Right ventricle myocardium superior (tissue), 1 donor: Measurements from ENCODE around the gene PRDM16. TPM values are rescaled to one million over a fixed set of nuclear protein-coding genes. Genes with fewer than 3 reads are reported as not detected.

Experiments
- ATAC-seq: fragments of 200-7000 bp; cut with Tn5 transposase; one replicate; pipeline ENCODE4 v1.9.1; 2020; ENCODE audit warnings: mild to moderate bottlenecking; ENCODE audit not compliant: poor library complexity
- DNase-seq: peaks from one replicate; pipeline ENCODE4 v3.0.0-alpha.2; 2020
- intact Hi-C: fragments of 100-400 bp; cut with DNase I; formaldehyde crosslinking; loops from one replicate; pipeline ENCODE4 v1.11.2; 2022
- long read RNA-seq: library from polyadenylated mRNA; unstranded; transcript quantifications from one replicate; pipeline ENCODE4 v2.0.0, GENCODE V29; 2021
- total RNA-seq: library from RNA; stranded (reverse); fragmentation: NEBNext Ultra II Directional; extraction: Animal tissue kit (Norgen Biotek cat#: 25700); gene quantifications from one replicate; pipeline ENCODE4 v1.2.1, GENCODE V29; 2021
- donor health status: DM: no; HTN: yes; CAD: no; lungs with severe emphysema.

PRDM16 gene
- 14.2 TPM for total RNA-seq
- long read RNA-seq, partial matches to known transcripts = 4 of 19 reads
- long read RNA-seq, other reads (novel, unspliced or antisense) = 15 of 19 reads

- ATAC-seq (peak; percentile 17), DNase-seq (peak; percentile 65)
- intact Hi-C loops = loop anchor here (10.0 kb wide), 1 partner anchor 216 kb away; no protein-coding TSS in a partner anchor
Observed at GRCh38 chr1:3068564-3069431, at the start of gene PRDM16. PRDM16 (plus strand) TSS chr1:3069203; CDS start chr1:3069260, 57 bp downstream.

GRCh38 chr1:3019516-3020051 lies 49.4 kb upstream of the PRDM16 start:
- ATAC-seq (no peak), DNase-seq (peak; percentile 26)
- intact Hi-C loops = loop anchor here (10.0 kb wide), 1 partner anchor 255 kb away; no protein-coding TSS in a partner anchor

- DNase-seq (no peak), ATAC-seq (no peak)
- intact Hi-C loops = no loop called here
Observed at GRCh38 chr1:3020263-3020909, 48.6 kb upstream of the PRDM16 start.

DNA sequence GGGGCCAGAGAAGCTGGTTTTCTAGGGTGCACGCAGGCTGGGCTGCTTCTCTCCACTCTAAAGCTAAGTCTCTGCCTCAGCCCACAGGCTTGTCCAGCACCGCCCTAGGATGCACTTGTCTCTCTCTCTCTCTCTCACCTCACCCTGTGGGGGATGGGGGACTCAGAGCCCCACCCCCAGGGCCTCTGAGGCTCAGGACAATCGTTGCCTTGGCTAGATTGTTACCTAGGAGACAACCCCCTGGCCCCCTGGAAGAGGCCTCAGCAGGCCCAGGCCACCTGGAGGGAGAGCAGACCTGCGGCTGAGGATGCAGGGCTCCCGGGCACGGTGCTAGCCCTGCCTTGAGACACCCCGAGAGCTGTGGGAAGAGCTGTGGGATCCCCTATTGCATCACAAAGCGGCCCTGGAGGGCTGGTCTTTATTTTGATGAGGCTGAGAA lies 47.8 kb upstream of the PRDM16 start, which contains the start of gene ACTRT2:
TSS of gene ACTRT2 (plus strand) at position 235 of the 439 bp plus-strand sequence. CDS start 220 bp downstream, outside the sequence.
- ATAC-seq (no peak), DNase-seq (no peak)
- intact Hi-C loops = no loop called here

GRCh38 chr1:3021801-3022401 lies 47.1 kb upstream of the PRDM16 start:
- no peak for DNase-seq
- ATAC-seq = no peak
- intact Hi-C loops = no loop called here

GRCh38 chr1:3022511-3022973 lies 46.5 kb upstream of the PRDM16 start:
- intact Hi-C loops = no loop called here
- DNase-seq (no peak), ATAC-seq (no peak)

DNA sequence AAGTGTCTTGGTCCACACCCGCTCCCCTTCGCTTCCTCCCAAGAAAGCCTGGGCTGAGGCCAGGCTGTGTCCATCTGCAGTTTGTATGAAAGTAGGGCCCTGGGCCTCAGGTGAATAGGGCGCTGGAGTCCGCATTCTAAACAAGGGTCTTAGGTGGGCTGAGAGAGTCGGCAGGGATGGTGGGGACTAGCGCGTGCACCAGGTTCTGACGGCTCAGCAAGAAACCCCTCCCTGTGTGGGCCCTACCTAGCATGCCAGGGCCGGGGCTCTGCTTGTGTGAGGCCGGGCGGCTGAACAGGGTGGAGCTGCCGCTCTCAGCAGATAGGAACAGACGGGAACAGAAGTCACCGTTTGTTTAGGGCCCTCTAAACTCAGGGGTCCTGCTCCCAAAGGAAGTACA lies 46.0 kb upstream of the PRDM16 start:
- intact Hi-C loops = no loop called here
- ATAC-seq (no peak), DNase-seq (peak; percentile 26)

- ATAC-seq (no peak), DNase-seq (no peak)
- intact Hi-C loops = no loop called here
Observed at GRCh38 chr1:3024019-3024418, 45.0 kb upstream of the PRDM16 start.

- DNase-seq = no peak
Observed at GRCh38 chr1:3024588-3024987, 44.4 kb upstream of the PRDM16 start.

GRCh38 chr1:3026124-3026523 lies 42.9 kb upstream of the PRDM16 start:
- DNase-seq (no peak), ATAC-seq (no peak)
- intact Hi-C loops = no loop called here

More at GRCh38 chr1:3024588-3024987, 44.4 kb upstream of the PRDM16 start:
- intact Hi-C loops = no loop called here
- no peak for ATAC-seq

DNA sequence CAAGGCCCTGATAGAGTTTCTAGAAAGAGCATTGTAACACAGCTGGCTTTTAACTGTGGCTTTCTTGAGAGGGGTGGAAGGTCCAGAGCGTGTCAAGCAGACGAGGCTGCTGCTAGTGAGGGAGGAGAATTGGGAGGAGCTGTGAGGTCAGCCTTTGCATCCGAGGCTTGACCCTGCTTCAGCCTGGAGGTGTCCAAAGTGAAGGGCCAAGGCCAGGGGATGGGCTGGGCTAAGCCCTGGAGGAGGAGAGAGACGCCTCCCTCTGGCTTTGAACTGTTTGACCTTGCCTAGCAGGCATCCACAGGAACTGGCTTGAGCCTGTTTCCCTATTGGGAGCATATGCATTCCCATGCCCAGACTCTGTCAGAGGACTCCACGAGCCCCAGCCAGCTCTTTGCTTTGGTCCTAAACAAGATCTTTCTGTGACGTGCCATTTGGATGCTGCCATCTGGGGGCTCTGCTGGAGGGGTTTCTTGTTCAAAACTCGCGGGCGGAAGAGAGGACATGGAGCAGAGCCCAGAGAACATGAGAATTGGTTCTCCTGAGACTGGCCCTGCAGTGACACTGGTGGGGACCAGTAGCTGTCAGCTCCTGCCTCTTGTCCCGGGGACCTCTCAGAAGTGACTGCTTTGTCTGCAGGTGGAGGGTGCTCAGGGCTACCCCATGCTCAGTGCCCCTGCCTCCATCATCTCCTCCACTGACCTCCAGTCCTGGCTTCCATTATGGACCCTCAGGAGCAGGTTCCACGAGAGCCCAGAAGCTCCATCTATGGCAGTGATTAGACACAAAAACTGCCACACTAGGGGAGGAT lies 42.2 kb upstream of the PRDM16 start:
- ATAC-seq (no peak), DNase-seq (no peak)
- intact Hi-C loops = no loop called here

- intact Hi-C loops = no loop called here
- no peak for ATAC-seq
- peak; percentile 27 for DNase-seq
Observed at GRCh38 chr1:3027611-3028371, 41.2 kb upstream of the PRDM16 start.

DNA sequence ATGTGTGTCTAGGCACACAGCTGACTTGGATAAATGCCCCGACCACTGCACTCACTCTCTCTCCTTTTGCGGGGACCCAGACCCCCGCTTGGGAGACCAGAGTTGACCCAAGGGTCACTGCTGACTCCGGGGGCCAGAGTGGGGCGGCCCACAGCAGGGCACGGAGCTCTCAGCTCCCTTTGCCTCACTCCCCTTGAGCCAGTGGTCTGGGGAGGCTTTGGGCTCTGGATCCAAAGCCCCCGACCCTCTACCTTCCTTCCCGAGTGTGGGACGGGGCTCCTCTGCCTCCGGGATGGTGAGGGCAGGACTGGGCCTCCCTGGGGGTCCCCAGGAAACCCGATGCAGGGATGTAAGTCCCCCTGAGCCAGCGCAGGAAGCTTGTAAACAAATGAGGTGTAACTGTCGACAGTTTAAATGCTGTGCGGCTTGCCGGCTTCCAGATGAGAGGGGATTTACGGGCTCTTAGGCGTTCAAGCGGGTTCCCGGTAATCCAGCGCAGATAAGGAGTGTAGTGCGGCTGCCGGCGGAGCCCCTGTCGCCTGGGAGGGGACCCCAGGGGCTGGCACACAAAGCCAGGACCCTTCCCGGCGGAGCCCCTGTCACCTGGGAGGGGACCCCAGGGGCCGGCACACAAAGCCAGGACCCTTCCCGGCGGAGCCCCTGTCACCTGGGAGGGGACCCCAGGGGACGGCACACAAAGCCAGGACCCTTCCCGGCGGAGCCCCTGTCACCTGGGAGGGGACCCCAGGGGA lies 40.3 kb upstream of the PRDM16 start:
- DNase-seq = peak; percentile 25

DNA sequence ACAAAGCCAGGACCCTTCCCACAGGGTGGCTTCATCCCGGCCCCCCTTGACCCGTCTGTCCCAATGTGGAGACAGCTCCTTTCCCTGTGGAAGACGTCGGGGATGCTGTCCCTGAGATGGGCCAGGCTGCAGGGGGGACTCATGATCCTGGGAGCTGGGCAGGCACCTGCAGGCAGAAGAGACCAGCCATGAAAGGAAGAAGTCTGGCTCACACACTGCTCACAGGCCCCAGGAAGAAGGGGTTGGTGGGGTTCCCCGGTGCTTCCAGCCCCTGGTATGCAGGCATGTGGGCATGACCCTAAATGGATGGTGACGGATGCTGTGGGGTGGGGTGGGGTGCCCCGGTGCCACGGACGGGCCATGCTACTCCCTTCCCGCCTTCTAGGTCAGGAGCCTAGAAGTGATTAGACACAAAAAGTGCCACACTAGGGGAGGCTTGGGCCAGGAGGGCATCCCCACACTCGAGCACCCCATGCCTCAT lies 39.5 kb upstream of the PRDM16 start:
- no peak for ATAC-seq
- DNase-seq = peak; percentile 24

More for the DNA sequence above, 40.3 kb upstream of the PRDM16 start:
- intact Hi-C loops = no loop called here
- no peak for ATAC-seq

DNA sequence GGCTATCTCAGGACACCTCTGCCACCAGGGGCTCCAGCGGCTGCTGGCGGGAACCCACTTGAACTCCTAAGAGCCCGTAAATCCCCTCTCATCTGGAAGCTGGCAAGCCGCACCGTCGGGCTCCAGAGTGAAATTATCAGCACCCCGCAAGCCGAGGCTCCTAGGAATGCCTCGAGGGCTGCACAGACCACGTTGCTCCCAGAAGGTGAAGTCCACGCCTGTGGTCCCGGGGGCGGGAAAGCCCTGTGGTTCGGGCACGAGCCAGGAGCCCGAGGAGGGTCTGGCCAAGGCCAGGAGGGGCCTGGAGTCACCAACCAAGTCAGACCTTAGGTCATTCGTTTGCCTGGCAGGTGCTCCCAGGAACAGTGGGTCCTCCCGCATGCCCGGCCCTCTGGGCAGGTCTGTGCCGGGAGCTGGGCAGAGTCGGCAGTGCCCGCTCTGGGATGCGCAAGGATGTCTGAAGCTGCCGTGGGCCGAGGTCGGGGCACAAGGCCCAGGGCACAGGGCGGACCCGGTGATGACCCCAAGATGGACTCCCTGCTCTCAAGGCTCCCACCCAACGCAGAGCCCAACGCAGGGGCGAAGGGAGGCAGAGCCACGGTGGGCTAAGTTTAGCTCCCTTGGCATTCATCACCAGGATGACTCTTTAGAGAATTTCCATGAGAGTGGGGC lies 38.9 kb upstream of the PRDM16 start:
- intact Hi-C loops = no loop called here
- ATAC-seq (no peak), DNase-seq (peak; percentile 36)

More for the DNA sequence above, 39.5 kb upstream of the PRDM16 start:
- intact Hi-C loops = no loop called here
